T47D (cell line): ENCODE measurements around the gene FAM9C.
A peak's percentile ranks its signal among the peaks of the same experiment; 100 is the strongest.

Experiments used
- DNase-seq, 2 experiments: peaks; one replicate each; pipeline versions ENCODE4 v3.0.0 to v3.0.0-alpha.2; 2011 to 2012; ENCODE audit warnings: low read depth in 1 of 2, low spot score in 1 of 2
- JUND ChIP-seq: IDR thresholded peaks from 2 replicates; pipeline ENCODE4 v1.6.1; 2012; ENCODE audit warnings: low read depth
- in situ Hi-C: cut with HindIII; loops from 2 replicates; pipeline ENCODE4 v1.10.0; 2016; ENCODE audit warnings: low sequenced_read_pairs, low pct_unique_long_range_greater_than_20kb

Gene FAM9C

GRCh38 chrX:13046141-13046855 lies 1.9 kb upstream of the FAM9C start:
- in situ Hi-C loops: no loop called here
- no peak for TF ChIP-seq JUND
- DNase-seq: no peak

DNA sequence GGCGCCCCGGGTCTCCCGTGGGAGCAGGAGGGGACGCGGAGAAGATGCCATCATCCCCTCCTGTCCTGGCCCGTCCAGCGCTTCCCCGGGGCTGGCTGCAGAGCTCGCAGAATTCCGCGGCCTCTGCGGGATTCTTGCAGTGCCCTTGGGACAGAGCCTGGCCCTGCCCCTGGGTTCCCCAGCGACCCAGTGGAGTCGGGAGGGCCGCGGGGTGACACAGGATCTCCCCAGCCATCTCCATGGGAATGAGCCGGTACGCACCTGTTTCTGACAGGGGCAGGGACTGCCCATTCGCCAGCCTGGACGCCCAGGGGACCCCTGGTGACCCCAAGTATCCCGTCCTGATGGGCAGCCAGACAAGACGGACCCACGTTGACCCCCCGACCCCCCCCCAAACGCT lies 482 bp downstream of the FAM9C start:
- in situ Hi-C loops: no loop called here
- TF ChIP-seq JUND: no peak
- no peak for DNase-seq

GRCh38 chrX:13043138-13043537 lies 1.3 kb downstream of the FAM9C start:
- in situ Hi-C loops: no loop called here
- no peak for TF ChIP-seq JUND
- no peak for DNase-seq

DNA sequence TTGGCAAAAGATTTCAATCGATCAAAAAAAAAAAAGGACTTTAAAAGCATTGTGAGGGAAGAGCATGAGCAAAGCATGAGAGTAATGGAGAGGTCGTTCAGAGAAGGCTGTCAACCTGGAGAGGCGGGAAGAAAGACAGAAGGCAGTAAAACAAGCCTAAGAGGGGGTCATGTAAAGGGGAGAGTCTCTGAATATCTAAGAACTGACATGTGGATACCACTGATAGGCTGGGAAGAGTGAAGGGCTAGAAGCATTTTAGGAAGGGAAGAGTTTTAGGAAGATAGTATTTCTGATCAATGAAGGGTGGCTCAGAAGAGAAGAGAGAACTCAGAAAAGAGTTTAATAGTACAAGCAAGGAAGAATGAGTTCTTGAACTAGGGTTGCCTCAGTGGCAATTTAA lies 7.5 kb downstream of the FAM9C start:
- in situ Hi-C loops: no loop called here

DNA sequence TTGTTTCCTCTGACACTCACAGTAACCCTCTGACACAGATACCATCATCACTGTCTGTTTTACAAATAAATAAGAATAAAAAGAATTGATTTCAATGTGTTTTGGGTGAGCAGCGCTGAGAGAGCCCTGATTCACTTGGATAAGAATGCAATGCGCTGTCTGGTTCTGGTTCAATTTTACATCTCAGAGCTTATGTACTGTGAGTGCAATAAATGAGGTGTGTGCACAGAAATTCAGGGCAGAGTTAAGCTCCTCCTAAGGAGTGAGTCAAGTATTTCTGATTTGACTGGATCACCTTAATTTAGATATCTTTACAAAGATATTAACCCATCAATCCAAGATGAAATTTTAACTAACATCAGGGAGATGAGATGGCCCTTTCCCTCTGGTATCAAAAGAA lies 11.2 kb downstream of the FAM9C start:
- DNase-seq: no peak
- in situ Hi-C loops: no loop called here
- TF ChIP-seq JUND: no peak

More for the DNA sequence above, 7.5 kb downstream of the FAM9C start:
- no peak for DNase-seq
- TF ChIP-seq JUND: no peak

DNA sequence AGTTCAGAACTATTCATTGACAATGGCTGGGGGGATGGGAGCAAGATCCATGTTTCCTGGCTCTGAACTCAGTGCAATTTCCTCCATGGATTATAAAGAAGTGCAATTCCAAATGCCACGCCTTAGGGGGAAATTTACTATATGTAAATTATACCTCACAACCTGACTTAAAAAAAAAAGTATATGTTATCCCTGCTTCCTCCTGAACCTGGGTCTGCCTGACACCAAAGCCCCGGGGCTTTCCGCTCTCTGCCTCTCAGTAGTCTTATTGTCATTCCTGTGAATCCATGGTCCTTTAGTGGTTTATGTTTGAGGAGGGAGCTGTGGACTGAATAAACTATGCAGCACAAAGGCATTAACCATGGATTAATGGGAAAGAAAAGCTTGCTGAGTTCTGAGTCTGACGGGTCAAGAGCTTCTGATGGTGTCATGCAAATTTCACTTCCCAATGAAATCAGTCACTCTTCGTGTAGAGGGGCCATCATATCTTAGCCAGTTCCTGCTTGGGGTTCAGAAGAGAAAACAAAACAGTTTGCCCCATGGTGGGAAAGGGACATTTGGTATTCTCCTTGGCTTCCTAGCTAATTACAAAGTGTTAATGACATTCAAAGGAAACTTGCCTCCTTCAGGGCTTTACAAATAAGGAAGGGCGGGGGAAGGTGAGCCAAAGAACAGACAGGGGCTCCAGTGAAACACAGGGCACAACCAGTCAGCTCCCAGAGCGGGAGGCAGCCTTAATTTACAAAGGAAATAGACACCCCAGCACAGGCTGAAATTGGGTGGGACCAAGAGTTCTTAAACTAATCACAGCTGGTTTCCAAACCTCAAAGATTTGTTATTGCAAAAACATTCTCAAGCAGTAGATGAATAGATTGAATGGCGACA lies 14.3 kb downstream of the FAM9C start:
- in situ Hi-C loops: no loop called here
- DNase-seq: peak in 1 of 2 experiments; percentile 94
- TF ChIP-seq JUND: no peak; the same call in 1 of the 2 replicates

- TF ChIP-seq JUND: 0 out of 2 replicates have a peak, but pooled peaks have one; percentile 39
- no peak for DNase-seq
- in situ Hi-C loops: no loop called here
These were observed 14.9 kb downstream of the FAM9C start for GRCh38 chrX:13029637-13029886.

DNA sequence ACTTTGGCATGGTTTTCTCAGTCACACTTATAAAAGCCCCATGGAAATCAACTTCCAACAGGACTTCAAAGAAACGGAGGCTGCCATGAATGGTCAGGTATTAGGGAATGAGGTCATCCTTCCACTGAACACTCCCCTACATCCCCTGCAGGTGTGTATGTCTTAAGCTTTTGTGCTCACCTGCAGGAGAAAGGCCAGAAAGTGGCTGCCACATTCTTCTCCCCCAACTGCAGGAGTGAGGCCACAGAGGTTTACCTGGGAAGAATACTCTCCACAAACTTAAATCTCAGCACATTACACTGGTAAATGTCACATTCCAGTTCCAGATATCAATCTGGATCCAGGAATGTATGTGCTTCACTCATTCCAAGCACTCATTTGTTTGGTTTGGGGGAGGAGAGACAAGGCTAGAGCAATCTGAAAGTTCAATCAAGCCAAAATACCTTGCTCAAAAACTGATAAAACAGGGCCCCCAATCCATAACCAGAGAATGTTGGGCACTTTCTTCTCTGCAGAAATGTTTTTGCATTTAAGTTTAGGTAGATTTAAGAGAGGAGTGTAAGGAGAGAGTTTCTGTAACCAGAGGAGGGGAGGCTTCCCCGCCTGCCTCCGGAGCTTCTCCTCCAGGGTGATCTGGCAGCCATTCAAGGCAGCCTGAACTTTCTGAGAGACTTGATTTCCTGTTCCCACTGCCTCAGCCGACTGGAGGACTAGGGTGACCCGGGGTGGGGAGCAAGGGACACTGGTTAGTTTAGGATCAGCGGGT lies 15.4 kb downstream of the FAM9C start:
- DNase-seq: peak; percentile 23 to 99
- in situ Hi-C loops: no loop called here
- TF ChIP-seq JUND: peak; percentile 92

- no peak for TF ChIP-seq JUND
- in situ Hi-C loops: no loop called here
- no peak for DNase-seq
These were observed 17.4 kb downstream of the FAM9C start for GRCh38 chrX:13026877-13027652.

- no peak for DNase-seq
- in situ Hi-C loops: no loop called here
- no peak for TF ChIP-seq JUND
These were observed 19.4 kb downstream of the FAM9C start for GRCh38 chrX:13024986-13025385.

DNA sequence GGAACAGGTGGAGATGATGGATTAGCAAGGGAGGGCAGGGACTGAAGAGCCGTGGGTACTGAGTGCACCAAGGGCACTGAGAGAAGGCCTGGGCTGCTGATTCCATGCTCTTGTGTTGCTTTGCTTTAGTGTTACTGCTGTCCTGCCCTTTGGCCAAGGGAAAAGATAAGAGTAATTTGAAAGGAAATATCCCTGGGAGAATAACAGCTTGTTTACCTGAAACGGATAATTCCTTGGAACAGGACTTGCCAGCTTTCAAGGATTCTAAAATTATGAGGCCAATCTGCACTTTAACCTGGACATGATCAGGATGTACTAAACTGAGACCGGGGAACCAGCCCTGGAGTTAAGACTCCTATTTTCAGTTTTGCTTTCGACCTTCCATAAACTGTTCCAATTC lies 20.4 kb downstream of the FAM9C start:
- TF ChIP-seq JUND: no peak
- no peak for DNase-seq
- in situ Hi-C loops: no loop called here

DNA sequence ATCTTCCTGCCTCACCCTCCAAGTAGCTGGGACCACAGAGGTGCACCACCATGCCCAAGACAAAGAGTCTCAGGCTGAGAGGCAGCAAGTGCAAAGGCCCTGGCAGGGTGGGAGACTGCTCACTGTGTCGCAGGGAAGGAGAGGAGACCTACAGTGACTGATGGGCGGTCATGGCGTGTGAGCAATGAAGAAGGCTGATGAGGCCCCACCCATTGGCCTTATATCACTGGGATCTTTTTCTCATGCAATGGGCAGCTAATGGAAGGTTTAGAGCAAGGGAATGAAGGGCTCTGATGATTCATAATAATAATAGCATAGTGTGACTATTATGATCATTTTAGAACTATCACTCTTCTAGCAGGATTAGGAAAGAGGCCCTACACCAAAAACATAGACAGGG lies 20.9 kb downstream of the FAM9C start:
- no peak for TF ChIP-seq JUND
- DNase-seq: no peak
- in situ Hi-C loops: no loop called here
